HG03045 (cell line): ENCODE results near the gene BEST4.
"Not testable (repeated sequence)": the region's sequence is repeated elsewhere in the genome, so short reads cannot be mapped to it uniquely, and the experiment has no call there.

ENCODE experiments used
- ATAC-seq: cut with Tn5 transposase; IDR thresholded peaks from one replicate; pipeline ENCODE4 v1.9.1; 2021; ENCODE audit warnings: mild to moderate bottlenecking, moderate library complexity; ENCODE audit not compliant: unreplicated experiment

The BEST4 gene

GRCh38 chr1:44788120-44788860, at the start of gene BEST4:
Gene BEST4, minus strand, starts transcription at chr1:44788170. Its CDS starts 465 bp downstream, at chr1:44787705.
- no peak for ATAC-seq

DNA sequence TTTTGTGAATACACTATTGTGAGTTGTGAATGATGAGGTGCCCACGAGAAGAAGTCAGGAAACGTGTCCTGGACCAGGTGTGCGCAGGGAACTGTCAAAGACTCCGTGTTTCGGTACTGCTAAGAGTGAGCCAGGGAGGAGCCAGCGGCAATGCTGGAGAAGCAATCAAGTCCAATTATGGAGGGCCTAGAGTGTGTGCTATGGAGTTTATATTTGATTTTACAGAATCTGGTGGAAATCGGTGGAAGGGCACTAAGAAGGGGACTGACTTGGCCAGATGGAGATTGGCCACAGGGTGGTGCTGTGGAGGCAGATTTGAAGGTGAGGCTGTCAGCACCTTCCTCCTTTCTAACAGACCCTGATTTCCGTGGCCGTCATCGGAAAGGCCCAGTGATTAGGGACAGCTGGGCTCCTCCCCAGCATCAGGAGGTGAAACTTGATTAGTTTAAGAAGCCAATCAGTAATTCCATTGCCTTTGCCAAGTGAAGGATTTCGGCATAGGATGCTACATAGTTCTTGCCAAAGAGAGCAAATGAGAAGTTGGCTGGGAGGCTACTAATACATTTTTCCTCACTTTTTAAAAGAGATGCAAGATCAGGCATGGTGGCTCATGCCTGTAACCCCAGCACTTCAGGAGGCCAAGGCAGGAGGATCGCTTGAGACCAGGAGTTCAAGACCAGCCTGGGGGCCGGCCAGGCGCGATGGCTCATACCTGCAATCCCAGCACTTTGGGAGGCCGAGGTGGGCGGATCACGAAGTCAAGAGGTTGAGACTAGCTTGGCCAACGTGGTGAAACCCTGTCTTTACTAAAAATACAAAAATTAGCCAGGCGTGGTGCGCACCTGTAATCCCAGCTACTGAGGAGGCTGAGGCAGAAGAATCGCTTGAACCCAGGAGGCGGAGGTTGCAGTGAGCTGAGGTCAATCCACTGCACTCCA, 48.0 kb upstream of the BEST4 start:
- ATAC-seq = no peak

GRCh38 chr1:44834328-44834727, 46.4 kb upstream of the BEST4 start:
- ATAC-seq = no peak

DNA sequence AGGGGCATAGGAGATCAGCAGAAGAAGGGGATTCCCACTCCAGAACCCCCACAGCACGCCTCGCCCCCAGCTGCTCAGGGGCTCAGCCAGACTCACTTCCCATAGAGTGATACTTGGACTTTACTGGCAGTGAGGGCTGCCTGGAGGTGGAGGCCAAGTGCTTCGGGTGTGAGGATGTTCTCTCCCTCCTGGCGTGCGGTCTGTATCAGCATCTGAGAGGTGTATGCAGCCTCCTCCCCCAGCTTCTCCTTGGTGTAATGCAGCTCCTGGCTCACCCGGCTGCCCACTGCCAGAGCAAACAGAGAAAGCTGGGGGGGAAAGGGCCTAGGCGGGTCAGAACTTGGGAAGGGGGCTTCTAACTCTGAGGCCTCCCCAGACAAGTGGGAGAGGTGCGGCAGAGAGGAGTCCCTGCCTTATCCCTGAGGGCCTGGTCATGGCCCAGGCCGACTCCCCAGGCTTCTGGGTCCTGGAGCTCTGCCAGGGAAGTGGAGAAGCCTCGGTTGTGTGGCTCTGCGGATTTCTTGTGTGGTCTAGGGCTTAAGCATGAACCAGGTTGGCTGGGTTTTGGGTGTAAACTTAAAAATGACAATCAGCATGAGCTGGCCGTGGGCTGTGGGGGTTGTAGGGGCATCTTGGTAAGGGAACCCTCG, 44.2 kb upstream of the BEST4 start:
- ATAC-seq = no peak

DNA sequence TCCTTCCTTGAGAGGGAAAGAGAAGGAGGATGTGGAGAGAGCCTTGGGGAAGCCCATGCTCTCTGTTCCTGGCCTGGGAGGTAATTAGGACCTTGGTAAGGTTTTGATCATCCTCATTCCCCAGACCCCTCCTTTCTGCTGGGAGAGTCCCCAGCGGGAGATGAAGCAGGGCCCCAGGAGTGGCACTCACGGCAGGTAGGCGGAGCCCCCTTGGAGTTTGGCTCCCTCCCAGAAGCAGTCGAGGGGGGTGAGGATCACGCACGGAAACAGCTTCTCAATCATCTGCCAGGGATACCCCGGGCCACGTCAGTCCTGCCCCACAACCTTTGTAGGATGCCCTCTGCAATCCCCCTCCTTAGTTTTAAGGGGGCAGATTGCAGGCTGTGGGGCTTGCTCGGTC, 43.5 kb upstream of the BEST4 start:
- no peak for ATAC-seq

DNA sequence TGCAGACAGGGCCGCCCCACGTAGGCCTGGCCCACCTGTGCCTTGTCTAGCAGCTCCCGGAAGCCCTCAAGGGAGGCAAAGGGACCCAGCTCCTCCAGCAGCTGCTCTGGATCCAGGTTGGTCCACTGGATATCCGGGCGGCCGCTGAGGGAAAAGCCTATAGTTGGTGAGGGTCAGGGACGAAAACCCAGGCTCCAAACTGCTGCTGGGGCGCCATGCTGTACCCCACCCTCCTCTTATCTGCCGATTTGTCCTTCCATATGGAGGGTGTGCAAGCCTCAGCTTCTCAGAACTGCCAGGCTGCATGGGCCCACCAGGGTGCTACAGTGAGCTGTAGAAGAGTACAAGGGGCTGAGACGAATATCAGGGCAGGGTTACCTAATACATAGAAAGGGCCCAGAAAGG, 42.9 kb upstream of the BEST4 start:
- ATAC-seq = no peak

- no peak for ATAC-seq
Measured at GRCh38 chr1:44829506-44830384, 41.8 kb upstream of the BEST4 start.

- ATAC-seq = no peak
Measured at GRCh38 chr1:44828841-44829440, 41.0 kb upstream of the BEST4 start.

GRCh38 chr1:44828003-44828651, 40.2 kb upstream of the BEST4 start:
- ATAC-seq = no peak

DNA sequence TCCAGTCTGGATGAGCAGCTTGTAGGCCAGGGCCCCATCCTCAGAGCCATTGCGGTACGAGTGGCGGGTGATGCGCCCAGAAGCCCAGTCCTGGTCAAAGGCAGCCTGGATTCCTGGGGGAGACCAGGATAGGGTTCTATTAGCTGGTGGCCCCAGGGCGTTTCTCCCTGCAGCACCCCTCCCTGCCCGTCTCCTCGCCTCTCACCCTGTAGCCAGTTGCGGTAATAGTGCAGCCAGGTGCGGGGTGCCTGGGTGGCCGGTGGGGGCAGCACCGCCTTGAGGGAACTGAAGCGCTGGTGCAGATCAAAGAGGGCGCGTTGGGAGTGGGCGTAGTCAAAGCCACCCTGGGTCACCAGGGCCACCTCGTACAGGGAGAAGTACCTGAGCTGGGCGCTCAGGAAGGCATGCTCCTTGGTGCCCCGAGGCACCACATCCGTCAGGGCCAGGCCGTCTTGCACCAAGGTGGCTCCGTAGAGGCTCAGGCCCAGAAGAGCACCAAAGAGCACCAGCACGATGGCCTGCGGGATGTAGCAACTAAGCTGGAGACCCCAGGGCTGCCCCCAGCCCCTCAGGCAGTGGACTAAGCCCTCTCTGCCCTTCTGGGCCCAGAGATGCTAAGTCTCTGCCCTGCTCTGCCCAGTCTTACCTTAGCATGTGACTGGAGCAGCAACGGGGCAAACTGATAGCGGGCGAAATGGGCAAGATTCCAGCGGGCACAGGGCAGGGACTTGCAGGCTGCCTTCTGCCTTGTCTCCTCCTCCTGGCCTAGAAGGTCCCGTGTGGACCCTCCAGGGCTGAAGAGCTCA, 39.4 kb upstream of the BEST4 start:
- no peak for ATAC-seq

DNA sequence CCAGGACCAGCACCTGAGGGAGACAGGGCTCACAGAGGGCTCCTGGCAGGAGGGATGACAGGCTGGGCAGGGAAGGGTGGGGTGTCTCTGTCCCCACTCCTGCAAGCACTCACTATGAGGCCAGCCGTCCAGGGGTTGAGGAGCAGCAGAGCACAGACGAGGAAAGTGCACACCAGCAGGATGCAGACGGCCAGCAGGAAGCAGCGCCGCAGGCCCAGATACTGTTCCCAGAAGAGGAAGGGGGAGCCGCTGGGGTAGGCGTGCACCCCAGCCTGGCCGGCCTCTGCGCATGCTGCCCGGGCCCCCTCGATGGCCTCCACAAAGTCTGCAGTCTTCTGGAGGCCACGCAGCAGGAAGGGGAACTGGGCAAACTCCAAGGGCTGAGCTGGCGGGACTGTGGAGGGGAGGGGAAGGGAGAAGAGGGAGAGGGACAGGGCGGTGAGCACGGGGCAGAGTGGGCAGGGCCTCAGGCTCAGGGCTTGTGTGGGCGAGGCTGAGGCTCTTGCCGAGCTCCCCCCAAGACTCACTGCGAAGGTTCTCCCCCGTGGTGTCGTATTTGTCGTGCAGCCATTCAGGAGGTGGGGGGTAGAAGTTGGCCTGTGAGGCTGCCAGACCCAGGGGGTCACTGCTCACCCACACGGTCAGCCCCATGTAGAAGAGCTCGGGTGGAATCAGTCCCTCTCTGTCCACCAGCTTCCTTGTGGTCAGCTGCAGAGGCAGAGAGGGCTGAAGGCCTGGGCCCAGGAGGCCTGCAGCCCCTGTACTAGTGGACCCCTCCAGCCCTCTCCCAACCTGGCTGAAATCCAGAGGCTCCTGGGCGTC, 38.6 kb upstream of the BEST4 start:
- no peak for ATAC-seq

- not testable (repeated sequence) for ATAC-seq
Measured at GRCh38 chr1:44824392-44824791, 36.4 kb upstream of the BEST4 start.

DNA sequence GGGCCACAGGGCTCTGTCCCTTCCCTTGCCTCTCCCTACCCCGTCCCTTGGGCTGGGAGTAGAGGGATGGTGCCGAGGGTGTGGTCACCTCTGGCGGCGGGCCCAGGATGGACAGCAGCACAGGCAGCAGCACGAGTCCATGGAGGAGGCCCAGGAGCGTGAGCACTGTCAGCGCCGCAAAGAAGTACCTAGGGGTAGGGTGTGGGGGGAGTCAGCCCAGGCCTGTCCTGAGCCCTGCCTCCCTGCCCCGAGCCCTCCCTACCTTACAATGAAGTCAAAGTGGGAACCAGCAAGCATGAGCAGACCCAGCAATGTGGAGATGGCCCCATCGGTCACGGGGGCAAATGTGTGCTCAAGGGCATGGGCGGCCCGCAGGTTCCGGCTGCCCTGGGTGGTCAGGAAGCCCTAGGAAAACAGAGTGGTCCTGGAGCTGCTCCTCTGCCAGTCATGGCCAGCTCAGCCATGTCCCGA, 35.0 kb upstream of the BEST4 start:
- ATAC-seq = no peak

DNA sequence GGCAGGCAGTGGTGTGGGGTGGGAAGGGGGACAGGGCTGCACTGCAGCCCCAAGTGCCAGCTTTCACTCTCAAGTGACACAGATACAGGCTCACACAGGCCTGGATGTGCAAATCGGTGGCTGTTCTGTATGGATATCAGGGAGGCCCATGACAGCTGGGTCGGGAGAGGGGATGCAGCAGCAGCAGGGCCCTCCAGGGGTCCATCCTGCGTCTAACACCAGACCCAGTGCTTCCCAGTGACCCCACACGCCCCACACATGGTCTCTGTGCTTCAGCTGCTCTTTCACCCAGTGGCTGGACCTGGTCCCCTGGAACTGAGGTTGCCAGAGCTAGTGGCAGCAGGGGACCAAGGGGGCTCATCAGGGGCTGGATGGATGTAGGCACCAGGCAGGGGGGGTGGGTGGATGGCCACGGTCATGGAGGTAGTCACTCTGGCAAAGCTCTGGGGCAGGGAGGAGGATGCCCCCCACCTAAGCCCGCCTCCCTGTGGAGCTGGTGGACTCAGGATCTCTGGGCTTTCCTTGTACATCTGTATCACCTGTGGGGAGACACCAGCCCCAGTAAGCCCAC, 34.2 kb upstream of the BEST4 start:
- no peak for ATAC-seq

DNA sequence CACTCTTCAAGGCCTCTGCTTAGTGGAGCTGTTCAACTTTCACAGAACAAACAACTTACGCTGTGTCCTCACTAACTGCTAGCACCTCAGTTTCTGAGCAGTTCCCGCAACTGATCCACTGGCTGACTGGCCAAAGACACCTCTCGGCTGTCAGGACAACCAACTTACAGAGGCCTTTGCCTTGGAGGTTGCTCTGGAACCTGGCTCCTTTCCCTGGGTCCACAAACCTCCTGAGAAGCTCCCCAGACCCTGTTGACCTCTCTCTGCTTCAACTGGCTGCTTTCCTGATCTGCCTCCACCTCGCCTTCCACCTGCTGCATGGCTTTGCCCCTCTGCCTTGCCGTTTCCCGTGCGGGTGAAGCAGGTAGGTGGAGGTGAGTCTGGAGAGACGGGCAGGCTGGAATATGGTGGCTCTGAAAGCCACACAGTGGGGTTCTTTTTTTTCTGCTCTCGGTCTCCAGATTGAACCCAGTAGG, 33.3 kb upstream of the BEST4 start:
- ATAC-seq = no peak

DNA sequence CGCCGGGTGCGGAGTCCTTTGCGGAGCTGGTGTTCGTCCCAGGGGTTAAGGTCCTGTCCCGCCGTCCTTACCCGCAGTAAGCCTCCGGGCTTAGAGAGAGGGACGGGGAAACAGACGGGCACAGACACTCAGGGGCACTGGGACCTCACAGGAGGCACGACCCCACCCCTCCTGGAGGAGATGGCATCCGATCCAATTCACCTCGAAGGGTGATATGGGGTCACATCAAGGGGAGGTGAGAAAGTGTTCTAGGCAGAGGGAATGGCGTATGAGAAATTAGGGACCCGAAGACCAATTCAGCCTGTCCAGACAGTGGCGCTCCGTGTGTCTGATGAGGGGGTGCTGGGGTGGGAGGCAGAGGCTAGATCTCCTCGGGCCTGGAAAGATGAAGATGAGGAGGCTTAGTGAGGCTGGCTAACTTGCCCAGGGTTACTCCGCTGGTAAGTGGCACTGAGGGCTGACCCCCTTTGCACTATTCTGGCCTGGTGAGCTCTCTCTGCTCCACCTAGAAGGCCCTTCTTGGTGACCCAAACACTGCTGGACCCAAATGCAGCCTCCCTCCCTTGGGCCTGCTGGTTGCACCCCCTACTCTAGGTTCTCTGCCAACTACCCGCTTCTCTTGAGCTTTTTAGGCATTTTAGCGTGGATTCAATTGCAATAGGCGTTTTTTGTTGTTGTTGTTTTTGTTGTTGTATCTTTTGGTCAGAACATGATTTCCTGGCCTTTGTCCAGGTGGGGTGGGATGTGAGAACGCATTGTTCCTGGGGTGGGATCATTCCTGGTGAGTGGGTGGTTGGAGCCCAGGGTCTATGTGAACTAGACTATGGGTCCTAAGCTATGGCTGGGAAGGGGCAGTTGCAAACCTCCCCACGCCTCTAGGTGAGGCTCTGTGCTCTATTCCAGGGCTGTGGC, 32.6 kb upstream of the BEST4 start:
- no peak for ATAC-seq
